Gastrocnemius medialis (tissue), 4 donors: ENCODE measurements around the gene CYFIP2.

Experiments
- CTCF ChIP-seq, 5 experiments: fragments of 450-650 bp in 3 of 5; fragments of 200-600 bp in 2 of 5; sonication (generic) in 2 of 5; IDR thresholded peaks in 4 of 5; conservative IDR thresholded peaks in 1 of 5; 1 replicate in 4 of 5; 2 replicates in 1 of 5; pipeline ENCODE4 v1.5.1; 2016 to 2019; ENCODE audit warnings: antibody characterized with exemption in 5 of 5, mild to moderate bottlenecking in 3 of 5, moderate library complexity in 3 of 5
- POLR2A ChIP-seq, 2 donors: fragments of 450-650 bp; IDR thresholded peaks; one replicate each; pipeline ENCODE4 v1.6.1; 2017; ENCODE audit warnings: antibody characterized with exemption in 2 of 2, mild to moderate bottlenecking in 2 of 2, moderate library complexity in 2 of 2

GRCh38 chr5:157369507-157369906, 103.6 kb downstream of the CYFIP2 start:
- TF ChIP-seq CTCF (IDR thresholded peaks at IDR 0.05 in 4 of 5, conservative IDR thresholded peaks at IDR 0.05 in 1 of 5) = no peak
- no peak for TF ChIP-seq POLR2A (IDR thresholded peaks at IDR 0.05)
